ENCODE results near the gene ANXA2.

- TF ChIP-seq POLR2A (IDR thresholded peaks at IDR 0.05; ENCODE audit: low read depth, low read length), result no peak
- TF ChIP-seq POLR2AphosphoS5 (IDR thresholded peaks at IDR 0.05; ENCODE audit: low read length), result no peak
- no peak for TF ChIP-seq CTCF (IDR thresholded peaks at IDR 0.05 in 2 of 3, conservative IDR thresholded peaks at IDR 0.05 in 1 of 3; ENCODE audit: control insufficient read depth in 2 of 3, extremely low read depth in 1 of 3, insufficient read depth in 1 of 3, low read depth in 3 of 3, low read length in 3 of 3)
- TF ChIP-seq ZBED1 (IDR thresholded peaks at IDR 0.05; ENCODE audit: borderline replicate concordance), result no peak
- no peak for TF ChIP-seq EP300 (IDR thresholded peaks at IDR 0.05; ENCODE audit: borderline replicate concordance in 1 of 2, control insufficient read depth in 1 of 2, low read depth in 2 of 2, low read length in 2 of 2)
- TF ChIP-seq NR2C1 (IDR thresholded peaks at IDR 0.05), result no peak
- no peak for TF ChIP-seq CUX1 (IDR thresholded peaks at IDR 0.05; ENCODE audit: insufficient replicate concordance, low read depth, low read length)
- TF ChIP-seq ZBTB4 (CRISPR knock-in tag; IDR thresholded peaks at IDR 0.05), result no peak
These were observed 41.0 kb downstream of the ANXA2 start for GRCh38 chr15:60356832-60357231.
